ENCODE data around the gene CHAT. TPM values are rescaled to one million over a fixed set of nuclear protein-coding genes. Genes with fewer than 3 reads are reported as not detected.

The CHAT gene
- total and polyA plus RNA-seq, 2 of the 13 experiments (the other 11 are each of a cell fraction or from before 2014, with no cell fraction given): not detected

GRCh38 chr10:49579621-49580020 lies 34.2 kb upstream of the CHAT start:
- Histone ChIP-seq H3K79me2 (ENCODE audit: insufficient read depth, low read length) (no peaks in the 10 kb centered on the region), H3K27ac (ENCODE audit: extremely low read length, insufficient read depth, low read length) (no peak overlapping the region), H3K9ac (ENCODE audit: insufficient read depth, low read depth, low read length) (no peak overlapping the region), H2AFZ (ENCODE audit: low read length) (no peak overlapping the region), H3K4me1 (ENCODE audit: insufficient read depth, low read length) (no peaks in the 10 kb centered on the region), H4K20me1 (ENCODE audit: insufficient read depth, low read length) (no peaks in the 10 kb centered on the region), H3K27me3 (ENCODE audit: control insufficient read depth in 1 of 2, insufficient read depth in 2 of 2, low read length in 2 of 2) (0 out of 5 replicates have a peak, but pooled peaks cover 0 to 6% of the 10 kb centered on the region in 2 experiments), H3K36me3 (replicated peaks in 1 of 2; ENCODE audit: control insufficient read depth in 1 of 2, insufficient read depth in 2 of 2, low read length in 2 of 2) (no peaks in the 10 kb centered on the region), H3K4me2 (ENCODE audit: low read depth, low read length) (no peak overlapping the region), H3K9me3 (ENCODE audit: low read length) (no peaks in the 10 kb centered on the region), H3K4me3 (replicated peaks in 1 of 3; ENCODE audit: insufficient read depth in 1 of 3, low read depth in 2 of 3, low read length in 3 of 3) (no peak overlapping the region)
- DNase-seq (ENCODE audit: low spot score): no peak
- intact Hi-C loops (cut with micrococcal nuclease; ENCODE audit: unreplicated experiment): no loop called here
- WGBS (ENCODE audit: low lambda C conversion rate): 3% methylated on average over 2 of the region's 2 CpGs
- no TSS peak for BruUV-seq (replicated peaks)
- ATAC-seq: no peak
- no peak for FAIRE-seq
- CTCF ChIA-PET (ENCODE audit: low intra/inter-chr PET ratio, low total read pairs): no interaction called here
- in situ Hi-C loops (cut with HindIII; ENCODE audit: extremely low pct_ligation_motif_present, low pct_unique_long_range_greater_than_20kb): loop anchor here (25.0 kb wide), 1 partner anchor 633 kb away; no protein-coding TSS in a partner anchor
- POLR2A ChIA-PET: no interaction called here
- TF ChIP-seq HNRNPK (IDR thresholded peaks at IDR 0.05; ENCODE audit: low read depth, low read length, poor library complexity, severe bottlenecking) (no peak), ZKSCAN8 (CRISPR knock-in tag; IDR thresholded peaks at IDR 0.05; ENCODE audit: borderline replicate concordance) (no peak), NCOA5 (CRISPR knock-in tag; IDR thresholded peaks at IDR 0.05) (no peak), ZNF264 (CRISPR knock-in tag; IDR thresholded peaks at IDR 0.05) (no peak), HNF1B (CRISPR knock-in tag; IDR thresholded peaks at IDR 0.05) (no peak), ZBTB43 (CRISPR knock-in tag; conservative IDR thresholded peaks at IDR 0.05) (no peak), ZNF770 (CRISPR knock-in tag; IDR thresholded peaks at IDR 0.05) (no peak), KDM6A (CRISPR knock-in tag; IDR thresholded peaks at IDR 0.05; ENCODE audit: low read depth) (no peak), ATM (IDR thresholded peaks at IDR 0.05; ENCODE audit: borderline replicate concordance) (no peak), ARID4A (CRISPR knock-in tag; IDR thresholded peaks at IDR 0.05; ENCODE audit: borderline replicate concordance) (no peak), POLR2G (IDR thresholded peaks at IDR 0.05; ENCODE audit: low read depth, low read length) (no peak), FOXP4 (CRISPR knock-in tag; IDR thresholded peaks at IDR 0.05) (no peak), ZNF564 (CRISPR knock-in tag; IDR thresholded peaks at IDR 0.05) (no peak), ZNF530 (CRISPR knock-in tag; IDR thresholded peaks at IDR 0.05; ENCODE audit: low read depth) (no peak)

Data from HepG2 (cell line).